Activated naive CD8-positive, alpha-beta T cell treated with anti-CD3 and anti-CD28 coated beads, Interleukin-2, amount 10 ng/mL, durations not matched to agents 7 days and 5 days (primary cell): ENCODE data around the gene TLR9. TPM values are rescaled to one million over a fixed set of nuclear protein-coding genes. Genes with fewer than 3 reads are reported as not detected.

ENCODE experiments used
- ATAC-seq: fragments of 150-1000 bp; cut with Tn5 transposase; one replicate; pipeline ENCODE4 v1.10.0; 2021; ENCODE audit warnings: low read depth, moderate library complexity
- POLR2A ChIA-PET: fragments of 350-600 bp; sonication (Branson Sonifier 250); formaldehyde crosslinking; loops from one replicate; lab custom pipeline; 2021; ENCODE audit warnings: antibody characterized with exemption; lab: Charles Lee
- DNase-seq: peaks from one replicate; pipeline ENCODE4 v3.0.0; 2021
- H3K27ac Mint-ChIP-seq: one replicate; pipeline ENCODE4 v1.8.0; 2022; ENCODE audit warnings: mild to moderate bottlenecking, mixed read lengths
- H3K27me3 Mint-ChIP-seq: one replicate; pipeline ENCODE4 v1.8.0; 2022; ENCODE audit warnings: mild to moderate bottlenecking, moderate library complexity, mixed read lengths
- H3K36me3 Mint-ChIP-seq: one replicate; pipeline ENCODE4 v1.8.0; 2021; ENCODE audit warnings: mild to moderate bottlenecking, mixed read lengths
- H3K4me1 Mint-ChIP-seq: one replicate; pipeline ENCODE4 v1.8.0; 2021; ENCODE audit warnings: mixed read lengths
- H3K4me3 Mint-ChIP-seq: one replicate; pipeline ENCODE4 v1.8.0; 2022; ENCODE audit warnings: mild to moderate bottlenecking, moderate library complexity, mixed read lengths
- H3K9me3 Mint-ChIP-seq: one replicate; pipeline ENCODE4 v1.8.0; 2021; ENCODE audit warnings: mixed read lengths
- total RNA-seq, 2 experiments: library from RNA; stranded (reverse); gene quantifications; one replicate each; pipeline ENCODE4 v1.2.3, GENCODE V29; 2021

Gene TLR9
- total RNA-seq, 2 experiments from 2014 or later = 1.6 to 2.0 TPM

- Mint-ChIP-seq H3K4me3 (peak overlapping the region; percentile 87), H3K27me3 (no peaks in the 10 kb centered on the region), H3K4me1 (peaks cover 46% of the 10 kb centered on the region), H3K27ac (peak overlapping the region; percentile 93), H3K9me3 (no peaks in the 10 kb centered on the region), H3K36me3 (peaks cover 30% of the 10 kb centered on the region)
- POLR2A ChIA-PET = interaction anchor here (0.6 to 5.2 kb wide), 7 partner anchors 8 to 1983 kb away, joined by 4 to 45 read pairs (median 5); partner anchors contain the start of genes ALAS1, GLYCTK and WDR82
- DNase-seq = no peak
- ATAC-seq = no peak
These were observed 7.4 kb downstream of the TLR9 start for GRCh38 chr3:52218026-52218425.

GRCh38 chr3:52217409-52217805, 8.0 kb downstream of the TLR9 start:
- Mint-ChIP-seq H3K4me1 (peaks cover 44% of the 10 kb centered on the region), H3K27me3 (no peaks in the 10 kb centered on the region), H3K36me3 (peaks cover 35% of the 10 kb centered on the region), H3K9me3 (no peaks in the 10 kb centered on the region), H3K4me3 (peak overlapping the region; percentile 87), H3K27ac (peak overlapping the region; percentile 93)
- ATAC-seq (no peak), DNase-seq (peak; percentile 39)
- POLR2A ChIA-PET = interaction anchor here (0.7 to 2.0 kb wide), 8 partner anchors 9 to 275 kb away, joined by 3 to 8 read pairs (median 5); partner anchors contain the start of genes ALAS1, PARP3, RRP9 and TLR9

DNA sequence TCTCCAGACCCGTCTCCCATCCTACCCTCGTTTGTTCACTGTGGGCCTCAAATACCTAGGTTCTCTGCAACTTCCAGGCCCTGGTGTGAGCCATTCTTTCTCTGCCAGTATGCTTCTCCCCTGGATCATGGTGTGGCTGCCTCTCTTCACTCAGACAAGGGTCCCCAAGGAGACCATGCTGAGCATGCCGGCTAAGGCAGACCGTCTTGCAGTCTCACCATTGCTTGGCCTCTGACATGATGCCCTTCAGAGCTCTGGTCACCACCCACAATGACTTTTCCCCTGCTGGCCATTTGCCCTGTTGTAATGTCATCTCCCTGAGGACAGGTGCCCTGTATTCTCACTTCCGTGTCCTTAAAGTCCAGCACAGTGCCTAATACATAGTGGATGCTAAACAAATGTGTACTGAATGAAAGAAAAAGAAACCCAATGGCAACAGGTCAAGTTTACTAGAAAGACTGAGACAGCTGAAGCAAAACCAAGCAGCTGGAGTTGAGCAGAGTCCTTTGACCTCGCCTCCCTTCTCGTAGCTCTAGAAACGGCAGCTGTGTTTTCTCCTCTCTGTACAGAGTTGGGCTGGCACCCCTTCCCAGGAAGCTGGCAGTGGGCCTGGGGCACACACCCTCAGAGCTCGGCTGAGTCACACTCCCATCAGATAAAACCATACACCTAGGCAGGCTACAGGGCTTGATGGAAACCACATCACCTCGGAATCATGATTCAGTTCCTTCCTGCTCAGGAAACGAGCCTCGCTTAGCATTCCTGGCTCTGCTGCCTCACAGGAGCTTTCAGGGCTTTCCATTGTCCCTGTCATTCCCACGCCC, 8.6 kb downstream of the TLR9 start:
- POLR2A ChIA-PET = interaction anchor here (0.7 to 2.0 kb wide), 11 partner anchors 8 to 274 kb away, joined by 3 to 8 read pairs (median 5); partner anchors contain the start of genes ALAS1, PARP3, POC1A and RRP9
- no peaks in the 10 kb centered on the region for H3K27me3 Mint-ChIP-seq
- H3K4me1 Mint-ChIP-seq = peaks cover 43% of the 10 kb centered on the region
- peaks cover 36% of the 10 kb centered on the region for H3K36me3 Mint-ChIP-seq
- peak overlapping the region; percentile 93 for H3K27ac Mint-ChIP-seq
- peak overlapping the region; percentile 87 for H3K4me3 Mint-ChIP-seq
- H3K9me3 Mint-ChIP-seq = no peaks in the 10 kb centered on the region
- DNase-seq (peak; percentile 41), ATAC-seq (peak; percentile 25)

DNA sequence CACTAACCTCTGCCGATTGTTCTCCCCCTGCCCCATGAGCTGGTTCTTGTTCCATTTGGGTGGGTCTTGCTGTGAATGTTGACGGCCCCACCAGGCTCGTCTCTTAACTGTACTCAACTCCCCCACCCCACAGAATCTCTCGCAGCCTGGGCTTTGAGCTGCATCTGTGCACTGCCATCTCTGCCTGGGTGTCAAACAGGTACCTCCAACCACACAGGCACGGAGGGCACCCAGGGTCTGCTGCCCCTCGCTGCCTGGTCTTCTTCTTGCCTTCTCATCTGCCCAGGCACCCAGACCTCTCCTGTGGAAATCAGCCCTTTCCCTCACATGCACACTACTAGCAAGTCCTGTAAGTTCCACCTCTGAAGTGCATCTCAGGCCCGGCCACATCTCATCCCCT, 10.1 kb downstream of the TLR9 start:
- Mint-ChIP-seq H3K27me3 (no peaks in the 10 kb centered on the region), H3K9me3 (no peaks in the 10 kb centered on the region), H3K36me3 (peaks cover 40% of the 10 kb centered on the region), H3K4me3 (no peak overlapping the region), H3K27ac (peak overlapping the region; percentile 72), H3K4me1 (peaks cover 36% of the 10 kb centered on the region)
- POLR2A ChIA-PET = interaction anchor here (0.6 kb wide), 1 partner anchor 50 kb away, joined by 3 read pairs; no protein-coding TSS in a partner anchor
- no peak for DNase-seq
- no peak for ATAC-seq

GRCh38 chr3:52213901-52214300, 11.5 kb downstream of the TLR9 start:
- H3K4me1 Mint-ChIP-seq = peaks cover 32% of the 10 kb centered on the region
- ATAC-seq (no peak), DNase-seq (no peak)
- no peaks in the 10 kb centered on the region for H3K27me3 Mint-ChIP-seq
- H3K9me3 Mint-ChIP-seq = no peaks in the 10 kb centered on the region
- H3K27ac Mint-ChIP-seq = no peak overlapping the region
- H3K36me3 Mint-ChIP-seq = peaks cover 49% of the 10 kb centered on the region
- no peak overlapping the region for H3K4me3 Mint-ChIP-seq
- POLR2A ChIA-PET = no interaction called here

GRCh38 chr3:52213005-52213404, 12.4 kb downstream of the TLR9 start:
- POLR2A ChIA-PET = no interaction called here
- Mint-ChIP-seq H3K9me3 (no peaks in the 10 kb centered on the region), H3K4me1 (peaks cover 24% of the 10 kb centered on the region), H3K27me3 (no peaks in the 10 kb centered on the region), H3K36me3 (peaks cover 52% of the 10 kb centered on the region), H3K4me3 (no peak overlapping the region), H3K27ac (no peak overlapping the region)
- DNase-seq (no peak), ATAC-seq (no peak)

GRCh38 chr3:52211268-52211891, 14.1 kb downstream of the TLR9 start:
- POLR2A ChIA-PET = interaction anchor here (1.1 kb wide), 1 partner anchor 9 kb away, joined by 3 read pairs; no protein-coding TSS in a partner anchor
- H3K4me3 Mint-ChIP-seq = no peak overlapping the region
- ATAC-seq (no peak), DNase-seq (no peak)
- no peaks in the 10 kb centered on the region for H3K9me3 Mint-ChIP-seq
- H3K4me1 Mint-ChIP-seq = peaks cover 12% of the 10 kb centered on the region
- H3K27me3 Mint-ChIP-seq = no peaks in the 10 kb centered on the region
- H3K36me3 Mint-ChIP-seq = peaks cover 62% of the 10 kb centered on the region
- no peak overlapping the region for H3K27ac Mint-ChIP-seq

- Mint-ChIP-seq H3K36me3 (peaks cover 64% of the 10 kb centered on the region), H3K27me3 (no peaks in the 10 kb centered on the region), H3K9me3 (no peaks in the 10 kb centered on the region), H3K27ac (no peak overlapping the region), H3K4me1 (peaks cover 12% of the 10 kb centered on the region), H3K4me3 (no peak overlapping the region)
- DNase-seq (no peak), ATAC-seq (no peak)
- POLR2A ChIA-PET = no interaction called here
These were observed 14.8 kb downstream of the TLR9 start for GRCh38 chr3:52210550-52211046.

DNA sequence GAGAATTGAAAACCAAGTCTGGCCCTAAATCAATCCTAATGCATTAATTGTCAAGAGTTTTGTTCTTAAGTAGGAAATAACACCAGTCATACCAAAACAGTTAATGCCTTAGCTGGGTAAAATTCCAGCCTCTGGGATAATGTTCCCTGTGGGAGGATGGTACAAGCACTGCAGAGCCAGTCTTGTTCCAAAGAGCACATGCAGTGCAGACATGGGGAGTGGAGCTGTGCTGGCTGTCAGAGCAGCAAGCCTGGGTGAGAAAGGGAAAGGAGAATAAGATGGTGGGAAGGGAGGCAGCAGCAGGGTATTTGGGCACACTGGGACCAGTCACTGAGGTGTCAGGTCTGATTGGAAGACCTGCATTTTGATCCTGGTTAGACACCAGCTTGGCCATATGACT, 15.4 kb downstream of the TLR9 start:
- POLR2A ChIA-PET = interaction anchor here (1.0 kb wide), 1 partner anchor 8 kb away, joined by 5 read pairs; no protein-coding TSS in a partner anchor
- no peak overlapping the region for H3K27ac Mint-ChIP-seq
- H3K4me3 Mint-ChIP-seq = no peak overlapping the region
- no peaks in the 10 kb centered on the region for H3K27me3 Mint-ChIP-seq
- no peaks in the 10 kb centered on the region for H3K9me3 Mint-ChIP-seq
- peaks cover 12% of the 10 kb centered on the region for H3K4me1 Mint-ChIP-seq
- ATAC-seq = no peak
- no peak for DNase-seq
- H3K36me3 Mint-ChIP-seq = peaks cover 63% of the 10 kb centered on the region

DNA sequence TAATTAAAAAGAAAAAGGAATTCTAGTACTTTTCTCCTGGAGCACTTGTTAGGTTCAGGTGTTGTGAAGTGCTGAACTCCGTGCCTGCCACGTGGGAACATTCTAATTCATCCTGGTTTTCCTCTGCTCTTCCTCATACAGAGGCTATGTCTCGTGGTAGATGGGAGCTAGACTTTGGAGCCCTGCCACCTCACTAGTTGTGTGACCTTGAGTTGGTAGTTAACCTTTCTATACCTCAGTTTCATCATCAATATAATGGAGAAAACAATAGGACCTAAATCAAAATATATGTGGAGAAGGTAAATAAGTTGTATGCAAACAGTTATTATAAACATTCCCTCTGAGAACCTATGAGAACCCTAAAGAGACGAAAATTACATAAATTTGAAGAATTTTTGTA, 16.9 kb downstream of the TLR9 start:
- H3K4me1 Mint-ChIP-seq = peaks cover 22% of the 10 kb centered on the region
- POLR2A ChIA-PET = interaction anchor here (0.8 to 1.1 kb wide), 2 partner anchors 9 to 213 kb away, joined by 3 read pairs; partner anchors contain the start of gene RPL29
- no peak overlapping the region for H3K27ac Mint-ChIP-seq
- no peaks in the 10 kb centered on the region for H3K9me3 Mint-ChIP-seq
- no peak overlapping the region for H3K4me3 Mint-ChIP-seq
- no peaks in the 10 kb centered on the region for H3K27me3 Mint-ChIP-seq
- no peak for ATAC-seq
- peaks cover 65% of the 10 kb centered on the region for H3K36me3 Mint-ChIP-seq
- no peak for DNase-seq

- H3K36me3 Mint-ChIP-seq = peaks cover 72% of the 10 kb centered on the region
- DNase-seq (no peak), ATAC-seq (no peak)
- H3K4me1 Mint-ChIP-seq = peaks cover 35% of the 10 kb centered on the region
- POLR2A ChIA-PET = interaction anchor here (1.1 to 1.4 kb wide), 2 partner anchors 9 to 11 kb away, joined by 3 read pairs; no protein-coding TSS in a partner anchor
- no peaks in the 10 kb centered on the region for H3K9me3 Mint-ChIP-seq
- no peak overlapping the region for H3K27ac Mint-ChIP-seq
- no peak overlapping the region for H3K4me3 Mint-ChIP-seq
- no peaks in the 10 kb centered on the region for H3K27me3 Mint-ChIP-seq
These were observed 19.6 kb downstream of the TLR9 start for GRCh38 chr3:52205727-52206372.

GRCh38 chr3:52204337-52205073, 20.9 kb downstream of the TLR9 start:
- Mint-ChIP-seq H3K27ac (no peak overlapping the region), H3K36me3 (peaks cover 72% of the 10 kb centered on the region), H3K4me1 (peaks cover 37% of the 10 kb centered on the region), H3K27me3 (no peaks in the 10 kb centered on the region), H3K4me3 (no peak overlapping the region), H3K9me3 (no peaks in the 10 kb centered on the region)
- POLR2A ChIA-PET = no interaction called here
- ATAC-seq (no peak), DNase-seq (no peak)
